AG04450 (cell line): ENCODE data around the gene OTUD5. TPM values are rescaled to one million over a fixed set of nuclear protein-coding genes. Genes with fewer than 3 reads are reported as not detected.
"Not testable (repeated sequence)": the region's sequence is repeated elsewhere in the genome, so short reads cannot be mapped to it uniquely, and the experiment has no call there.

ENCODE experiments used
- CTCF ChIA-PET: fragments of 300-600, 350-600 bp; formaldehyde crosslinking; extraction: SDS; loops from one replicate; lab custom pipeline; 2022; ENCODE audit warnings: antibody characterized with exemption, inconsistent platforms; lab: Charles Lee
- POLR2A ChIA-PET: fragments of 350-600 bp; formaldehyde crosslinking; extraction: SDS; loops from one replicate; lab custom pipeline; 2021; ENCODE audit warnings: antibody characterized with exemption, inconsistent platforms; lab: Yijun Ruan, JAX
- DNase-seq: peaks from one replicate; pipeline ENCODE4 v3.0.0-alpha.2; 2011; ENCODE audit warnings: low read depth, low spot score
- H3K27ac ChIP-seq: one replicate; pipeline ENCODE4 v1.5.1; 2012; ENCODE audit warnings: low read depth, low read length, control low read depth
- H3K27me3 ChIP-seq: one replicate; pipeline ENCODE4 v1.6.0; 2012; ENCODE audit warnings: low read length; ENCODE audit not compliant: control insufficient read depth, insufficient read depth
- H3K4me3 ChIP-seq: 2 replicates; pipeline ENCODE4 v1.5.1; 2011; ENCODE audit warnings: mild to moderate bottlenecking, low read depth, low read length, control low read depth
- H3K9me3 ChIP-seq: 2 replicates; pipeline ENCODE4 v1.5.1; 2012; ENCODE audit warnings: low read length; ENCODE audit not compliant: control insufficient read depth, insufficient read depth
- polyA plus RNA-seq: library from polyadenylated mRNA; depleted of rRNA; stranded (reverse); fragments of >200 nt; gene quantifications from 2 replicates; pipeline ENCODE4 v1.2.3, GENCODE V29; 2011
- TF ChIP-seq, protein P1 (sequence below): IDR thresholded peaks from 2 replicates; pipeline ENCODE4 v1.5.1; 2011; ENCODE audit warnings: low read depth, low read length, control low read depth, inconsistent platforms

The OTUD5 gene
- polyA plus RNA-seq, 1 experiment = 52.0 TPM

DNA sequence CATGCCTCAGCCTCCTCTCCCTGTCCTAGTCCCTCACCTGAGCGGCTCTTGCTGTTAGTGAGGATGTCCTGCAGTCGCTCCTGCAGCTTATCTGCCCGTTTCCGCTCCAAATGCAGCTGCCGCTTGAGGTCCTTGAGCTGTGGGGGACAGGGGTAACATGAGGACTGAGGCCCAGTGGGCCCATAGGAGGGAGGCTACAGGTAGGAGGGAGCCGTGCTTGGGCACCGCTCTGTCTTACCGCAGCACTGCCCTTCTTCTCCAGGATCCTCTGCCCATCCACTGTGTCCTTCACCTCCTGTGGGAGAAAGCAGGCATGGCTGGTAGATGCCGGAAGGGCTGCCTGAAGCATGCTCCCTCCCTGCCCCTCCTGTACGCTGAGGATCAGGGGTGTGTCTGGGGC, 23.8 kb upstream of the OTUD5 start:
- Histone ChIP-seq H3K27ac (no peak overlapping the region), H3K27me3 (no peaks in the 10 kb centered on the region), H3K9me3 (no peaks in the 10 kb centered on the region), H3K4me3 (no peak overlapping the region)
- ChIA-PET POLR2A (no interaction called here), CTCF (no interaction called here)
- DNase-seq = no peak
- TF ChIP-seq, protein P1, sequence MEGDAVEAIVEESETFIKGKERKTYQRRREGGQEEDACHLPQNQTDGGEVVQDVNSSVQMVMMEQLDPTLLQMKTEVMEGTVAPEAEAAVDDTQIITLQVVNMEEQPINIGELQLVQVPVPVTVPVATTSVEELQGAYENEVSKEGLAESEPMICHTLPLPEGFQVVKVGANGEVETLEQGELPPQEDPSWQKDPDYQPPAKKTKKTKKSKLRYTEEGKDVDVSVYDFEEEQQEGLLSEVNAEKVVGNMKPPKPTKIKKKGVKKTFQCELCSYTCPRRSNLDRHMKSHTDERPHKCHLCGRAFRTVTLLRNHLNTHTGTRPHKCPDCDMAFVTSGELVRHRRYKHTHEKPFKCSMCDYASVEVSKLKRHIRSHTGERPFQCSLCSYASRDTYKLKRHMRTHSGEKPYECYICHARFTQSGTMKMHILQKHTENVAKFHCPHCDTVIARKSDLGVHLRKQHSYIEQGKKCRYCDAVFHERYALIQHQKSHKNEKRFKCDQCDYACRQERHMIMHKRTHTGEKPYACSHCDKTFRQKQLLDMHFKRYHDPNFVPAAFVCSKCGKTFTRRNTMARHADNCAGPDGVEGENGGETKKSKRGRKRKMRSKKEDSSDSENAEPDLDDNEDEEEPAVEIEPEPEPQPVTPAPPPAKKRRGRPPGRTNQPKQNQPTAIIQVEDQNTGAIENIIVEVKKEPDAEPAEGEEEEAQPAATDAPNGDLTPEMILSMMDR = no peak

DNA sequence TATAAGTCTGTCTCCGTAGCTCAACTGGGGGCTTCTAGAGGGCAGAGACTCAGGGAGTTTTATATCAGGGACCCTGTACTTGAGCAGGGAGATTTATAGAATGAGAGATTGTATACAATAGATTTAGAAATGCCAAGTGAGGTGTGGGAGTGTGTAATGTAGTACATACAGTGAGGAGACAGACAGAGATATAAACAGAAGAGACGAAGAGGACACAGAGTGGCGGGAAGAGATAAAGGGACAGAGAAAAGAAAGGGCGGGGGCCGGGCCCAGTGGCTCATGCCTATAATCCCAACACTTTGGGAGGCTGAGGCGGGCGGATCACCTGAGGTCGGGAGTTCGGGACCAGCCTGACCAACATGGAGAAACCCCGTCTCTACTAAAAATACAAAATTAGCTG, 22.9 kb upstream of the OTUD5 start:
- not testable (repeated sequence) for H3K9me3 ChIP-seq, H3K27me3 ChIP-seq, DNase-seq, H3K27ac ChIP-seq, H3K4me3 ChIP-seq
- ChIA-PET CTCF (interaction anchor here (0.7 kb wide), 1 partner anchor 117 kb away, joined by 3 read pairs; no protein-coding TSS in a partner anchor), POLR2A (interaction anchor here (0.5 kb wide), 1 partner anchor 18 kb away, joined by 3 read pairs; no protein-coding TSS in a partner anchor)

DNA sequence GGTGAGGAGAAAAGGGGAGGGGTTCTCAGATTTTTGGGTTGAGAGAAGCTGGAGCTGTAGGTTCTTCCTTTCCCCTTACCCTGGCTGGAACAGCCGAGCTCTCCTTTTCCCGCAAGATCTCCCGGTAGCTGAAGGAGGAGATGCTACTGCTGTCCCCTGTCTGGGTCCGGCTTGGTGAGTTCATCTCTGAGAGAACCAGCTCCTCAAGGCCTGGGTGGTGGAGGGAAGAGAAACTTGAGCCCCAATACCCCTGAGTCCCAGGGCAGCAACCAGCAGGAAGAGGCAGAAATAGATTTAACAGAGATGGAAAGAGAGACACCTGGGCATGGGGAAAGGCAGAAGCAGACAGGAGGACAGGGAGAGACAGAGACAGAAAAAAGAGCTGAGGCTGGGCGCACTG, 20.8 kb upstream of the OTUD5 start:
- Histone ChIP-seq H3K27me3 (no peaks in the 10 kb centered on the region), H3K4me3 (no peak overlapping the region), H3K9me3 (no peaks in the 10 kb centered on the region), H3K27ac (no peak overlapping the region)
- no peak for DNase-seq
- ChIA-PET POLR2A (no interaction called here), CTCF (no interaction called here)
- TF ChIP-seq, protein P1 = no peak

DNA sequence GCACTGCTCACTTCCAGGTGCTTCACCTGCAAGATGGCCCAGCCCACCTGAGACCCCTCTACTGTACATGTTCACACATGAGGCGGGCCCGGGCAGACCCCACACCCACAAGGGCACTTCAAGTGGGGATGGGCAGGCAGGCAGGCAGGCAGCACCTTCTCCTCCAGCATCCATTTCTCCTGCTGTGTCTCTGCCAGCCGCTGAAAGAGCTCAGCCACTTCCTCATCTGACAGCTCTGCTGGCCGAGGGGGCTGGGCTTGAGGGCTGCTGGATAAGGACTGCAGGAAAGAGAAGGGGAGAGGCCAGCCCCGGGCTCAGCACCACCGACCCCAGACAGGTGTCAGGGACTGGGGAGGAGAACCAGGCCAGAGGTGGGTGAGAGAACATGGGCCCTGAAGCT, 18.7 kb upstream of the OTUD5 start:
- TF ChIP-seq, protein P1 = no peak
- Histone ChIP-seq H3K27ac (no peak overlapping the region), H3K27me3 (no peaks in the 10 kb centered on the region), H3K9me3 (no peaks in the 10 kb centered on the region), H3K4me3 (no peak overlapping the region)
- DNase-seq = no peak
- ChIA-PET POLR2A (interaction anchor here (0.6 kb wide), 1 partner anchor 24 kb away, joined by 3 read pairs; no protein-coding TSS in a partner anchor), CTCF (no interaction called here)

DNA sequence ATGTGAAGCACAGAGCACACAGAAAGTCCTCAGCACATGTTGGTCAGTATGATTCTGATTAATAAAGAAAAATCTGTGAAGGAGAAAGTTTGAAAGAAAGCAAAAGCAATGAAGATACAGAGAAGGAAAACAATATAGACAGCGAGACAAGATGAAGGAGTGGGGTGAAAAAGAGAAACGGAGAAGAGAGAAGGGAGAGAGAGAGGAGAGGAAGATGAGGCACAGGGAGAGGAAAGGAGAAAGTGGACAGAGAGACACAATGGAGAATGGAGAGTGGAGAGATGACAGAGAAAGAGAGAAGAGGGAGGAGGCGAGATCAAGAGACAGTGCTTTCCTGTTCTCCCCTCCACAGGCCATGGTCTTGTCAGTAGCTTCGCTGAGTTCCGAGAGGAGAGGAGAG, 18.1 kb upstream of the OTUD5 start:
- TF ChIP-seq, protein P1 = no peak
- Histone ChIP-seq H3K27me3 (no peaks in the 10 kb centered on the region), H3K9me3 (no peaks in the 10 kb centered on the region), H3K27ac (no peak overlapping the region), H3K4me3 (no peak overlapping the region)
- CTCF ChIA-PET = no interaction called here
- DNase-seq = no peak
- POLR2A ChIA-PET = interaction anchor here (0.6 kb wide), 1 partner anchor 24 kb away, joined by 3 read pairs; no protein-coding TSS in a partner anchor
